Cerebellar cortex (tissue), 1 donor: ENCODE results near the gene GNAL.
A peak's percentile ranks its signal among the peaks of the same experiment; 100 is the strongest.

Experiments
- DNase-seq: peaks from one replicate; pipeline ENCODE4 v3.0.0-alpha.2; 2015; ENCODE audit warnings: low spot score

The GNAL gene

DNA sequence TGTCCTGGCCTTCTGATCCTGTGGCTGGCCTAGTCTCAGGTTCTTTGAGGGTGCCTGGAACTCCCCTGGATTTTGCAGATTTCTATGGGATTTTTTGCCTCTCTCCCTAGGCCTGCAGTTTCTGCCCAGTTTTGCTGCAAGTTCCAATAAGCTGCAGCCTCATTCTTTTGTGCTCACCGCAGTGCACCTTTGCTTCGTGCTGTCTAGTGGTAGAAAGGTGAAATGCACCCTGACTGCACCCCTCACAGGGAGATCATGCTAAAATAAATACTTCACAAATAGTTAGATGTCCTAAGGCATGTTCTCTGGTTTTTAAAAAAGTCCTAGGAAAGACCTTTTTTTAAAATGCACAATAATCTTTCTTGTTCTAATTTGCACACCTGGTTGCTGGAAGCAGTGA lies 72.5 kb downstream of the GNAL start:
- peak; percentile 10 for DNase-seq

DNA sequence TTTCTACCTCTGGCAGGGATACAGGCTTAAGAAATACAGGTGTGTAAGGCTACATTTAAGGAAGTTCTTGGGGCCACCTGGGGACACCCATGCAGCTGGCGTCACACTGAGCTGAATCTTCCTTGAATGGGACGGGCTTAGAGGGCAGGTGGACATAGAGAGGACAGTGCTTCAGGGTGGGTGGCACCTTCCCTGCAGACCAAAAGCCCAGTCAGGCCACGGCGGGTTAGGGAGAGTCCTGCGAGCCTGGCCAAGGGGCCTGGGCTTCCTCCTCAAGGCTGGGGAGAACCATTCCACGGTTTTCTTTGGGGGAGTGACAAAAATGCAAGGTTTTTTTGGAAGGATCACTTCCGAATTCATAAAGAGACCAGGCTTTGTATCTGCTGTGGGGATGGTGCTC lies 73.4 kb downstream of the GNAL start:
- DNase-seq = no peak

DNA sequence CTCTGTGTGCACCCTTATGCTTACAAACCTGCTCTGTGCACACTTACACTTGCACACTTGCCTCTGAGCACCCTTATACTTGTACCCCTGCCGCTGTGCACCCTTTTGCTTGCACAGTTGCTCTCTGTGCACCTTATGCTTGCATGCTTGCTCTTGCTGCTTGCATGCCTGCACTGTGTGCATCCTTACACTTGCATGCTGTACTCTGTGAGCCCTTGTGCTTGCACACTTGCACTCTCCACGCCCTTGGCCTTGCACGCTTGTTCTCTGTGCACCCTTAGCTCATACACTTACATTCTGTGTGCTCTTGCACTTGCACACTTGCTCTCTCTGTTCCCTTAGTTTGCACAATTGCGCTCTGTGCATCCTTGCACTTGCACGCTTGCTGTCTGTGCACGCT lies 78.3 kb downstream of the GNAL start:
- DNase-seq = no peak

DNA sequence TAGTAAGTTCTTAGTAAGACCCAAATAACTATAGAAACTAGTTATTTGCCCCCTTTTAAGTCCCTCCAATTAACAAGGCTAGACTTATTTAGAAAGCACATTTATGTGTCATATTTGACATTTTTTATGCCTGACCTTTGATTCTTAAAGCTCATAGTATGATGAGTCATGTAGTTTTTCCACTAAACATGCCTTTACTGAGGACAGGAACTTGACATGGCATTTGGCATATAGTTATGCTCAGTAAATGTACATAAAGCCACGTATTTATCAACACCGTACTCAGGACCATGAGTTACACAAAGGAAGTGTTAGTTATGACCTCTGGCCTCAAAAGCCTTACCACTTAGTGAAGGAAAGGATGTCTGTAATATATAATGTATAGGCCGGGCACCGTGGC lies 78.9 kb downstream of the GNAL start:
- no peak for DNase-seq

DNA sequence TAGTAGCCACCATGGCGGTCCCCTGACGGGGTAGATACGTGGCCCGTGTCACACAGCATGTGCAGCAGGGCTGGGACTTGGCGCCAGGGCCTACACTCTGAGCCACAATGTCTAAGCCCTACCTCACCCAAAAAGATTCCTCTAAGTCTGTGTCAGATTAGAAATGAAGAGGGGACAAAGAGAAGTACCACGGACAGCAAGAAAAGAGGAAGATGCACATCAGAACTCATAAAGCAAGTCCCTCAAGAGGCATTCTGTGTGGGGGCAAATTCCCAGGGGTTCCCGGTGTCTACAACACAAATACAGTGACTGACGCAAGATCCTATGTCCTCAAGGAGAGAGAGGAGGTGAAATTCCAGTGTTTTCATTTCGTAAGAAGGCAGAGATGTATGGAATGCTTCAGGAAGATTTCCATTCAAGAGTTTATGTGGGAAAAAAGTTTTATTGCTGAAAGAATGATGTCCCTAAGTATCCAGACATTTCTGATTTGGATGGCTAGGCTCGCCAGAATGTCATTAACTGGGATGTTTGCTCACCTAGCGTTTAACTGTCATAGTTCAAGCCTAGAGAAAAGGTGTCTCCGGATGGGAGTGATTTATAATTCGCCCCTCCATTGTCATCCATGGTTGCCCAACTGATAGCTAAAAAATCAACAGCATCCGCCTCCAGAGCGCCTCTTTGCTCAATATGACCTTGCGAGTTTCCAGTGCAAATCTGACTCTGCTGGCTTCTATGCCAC lies 86.5 kb downstream of the GNAL start:
- no peak for DNase-seq

DNA sequence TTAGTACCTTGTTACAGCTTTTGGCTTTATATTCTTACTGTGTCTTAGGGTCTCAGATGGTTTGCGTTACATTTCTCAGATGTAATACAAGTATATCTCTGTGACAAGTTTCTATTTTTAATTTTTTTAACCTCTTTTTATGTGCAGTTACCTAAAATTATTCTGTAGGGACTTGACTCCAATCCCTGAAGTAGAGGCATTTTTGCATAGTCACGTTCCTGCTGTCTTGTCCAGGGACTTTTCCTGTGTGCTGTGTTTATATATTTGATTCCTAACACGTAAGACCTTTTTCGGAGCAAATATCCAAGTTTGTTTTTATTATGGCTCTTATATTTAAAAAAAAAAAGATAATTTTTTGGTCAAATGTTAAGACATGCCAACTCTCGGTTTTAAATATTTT lies 91.0 kb downstream of the GNAL start:
- no peak for DNase-seq

DNA sequence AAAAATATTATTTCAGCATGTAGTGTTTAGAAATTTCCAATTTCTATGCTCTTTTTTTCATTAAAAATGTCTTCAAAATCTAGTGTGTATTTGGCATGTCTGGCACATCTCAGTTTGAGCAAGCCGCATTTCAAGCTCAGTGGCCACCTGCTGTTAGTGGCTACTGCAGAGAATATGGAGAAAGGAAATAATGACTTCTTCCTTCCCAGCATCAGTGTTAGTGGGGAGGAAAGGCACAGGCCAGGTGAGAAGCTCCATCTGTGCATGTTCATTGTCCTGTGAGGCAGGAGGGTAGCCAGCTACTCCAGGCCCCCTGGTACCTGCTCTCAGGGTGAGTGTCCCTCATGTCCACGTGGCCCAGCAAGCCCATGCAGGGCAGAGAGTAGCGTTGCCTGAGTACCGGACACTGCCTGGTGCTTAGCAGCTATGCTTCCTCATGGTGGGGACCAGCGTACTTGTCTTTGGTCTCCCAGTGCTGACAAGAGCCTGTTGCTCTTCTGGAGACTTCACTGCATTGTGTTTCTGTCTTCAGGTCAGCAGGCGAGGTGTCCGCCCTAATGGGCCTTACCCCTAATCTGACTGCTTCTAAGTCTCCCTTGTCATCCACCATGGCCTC lies 94.8 kb downstream of the GNAL start:
- no peak for DNase-seq

DNA sequence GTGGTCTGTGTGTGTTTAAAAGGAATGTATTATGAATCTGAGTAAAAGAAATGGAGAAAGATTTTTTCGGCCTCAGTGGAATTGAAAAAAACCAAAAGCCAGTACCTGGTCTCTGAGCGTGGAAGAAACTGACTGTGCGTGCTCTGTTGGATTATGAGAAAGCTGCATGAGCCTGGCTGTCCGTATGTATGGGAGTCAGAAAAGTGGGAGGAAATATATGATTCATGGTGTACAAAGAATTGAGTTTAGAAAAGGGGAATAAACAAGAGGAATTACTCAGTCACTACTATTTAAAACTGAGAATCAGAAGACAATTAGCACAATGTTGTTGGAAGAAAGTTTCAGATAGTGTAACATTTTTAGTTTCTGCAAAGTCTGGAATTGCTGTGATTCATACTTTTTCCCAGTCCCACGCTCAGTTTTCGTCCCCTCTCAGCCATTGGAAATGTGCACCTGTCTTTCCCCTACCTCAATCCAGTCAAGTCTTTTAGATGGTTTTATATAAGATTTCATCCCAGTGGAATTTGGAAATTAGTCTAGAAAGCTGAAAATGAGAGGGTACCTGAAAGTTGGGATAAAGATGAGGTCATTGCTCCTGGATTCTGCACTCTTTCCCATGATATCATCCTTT lies 95.7 kb downstream of the GNAL start:
- DNase-seq = no peak

DNA sequence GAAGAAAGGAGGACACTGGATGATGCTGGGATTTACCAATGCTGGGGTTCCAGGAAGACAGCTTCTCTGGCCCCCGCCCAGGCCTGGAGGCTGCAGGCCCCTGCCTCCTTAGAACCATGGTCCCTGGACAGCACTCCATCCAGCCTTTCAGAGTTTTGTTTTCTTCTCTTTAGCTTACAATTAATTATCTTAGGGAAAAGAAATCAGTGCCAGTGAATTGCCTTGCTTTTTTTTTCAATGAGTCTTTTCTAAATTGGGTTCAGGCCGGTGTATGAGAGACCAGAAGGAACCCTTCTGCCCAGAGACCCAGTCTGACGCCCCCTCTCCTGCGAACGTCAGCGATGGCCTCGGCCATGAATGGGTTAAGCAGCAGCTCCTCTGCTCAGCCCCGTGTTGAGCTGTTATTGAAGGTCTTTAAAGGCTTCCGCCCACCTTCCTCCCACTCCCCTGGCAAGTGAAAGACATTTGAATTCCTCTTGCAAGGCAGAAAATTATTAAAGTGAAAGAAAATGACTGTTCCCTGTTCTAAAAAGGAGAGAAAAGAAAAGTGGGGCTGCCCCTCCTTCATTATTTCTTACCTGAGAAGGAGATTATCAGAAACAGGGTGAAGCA lies 96.5 kb downstream of the GNAL start:
- DNase-seq = no peak

DNA sequence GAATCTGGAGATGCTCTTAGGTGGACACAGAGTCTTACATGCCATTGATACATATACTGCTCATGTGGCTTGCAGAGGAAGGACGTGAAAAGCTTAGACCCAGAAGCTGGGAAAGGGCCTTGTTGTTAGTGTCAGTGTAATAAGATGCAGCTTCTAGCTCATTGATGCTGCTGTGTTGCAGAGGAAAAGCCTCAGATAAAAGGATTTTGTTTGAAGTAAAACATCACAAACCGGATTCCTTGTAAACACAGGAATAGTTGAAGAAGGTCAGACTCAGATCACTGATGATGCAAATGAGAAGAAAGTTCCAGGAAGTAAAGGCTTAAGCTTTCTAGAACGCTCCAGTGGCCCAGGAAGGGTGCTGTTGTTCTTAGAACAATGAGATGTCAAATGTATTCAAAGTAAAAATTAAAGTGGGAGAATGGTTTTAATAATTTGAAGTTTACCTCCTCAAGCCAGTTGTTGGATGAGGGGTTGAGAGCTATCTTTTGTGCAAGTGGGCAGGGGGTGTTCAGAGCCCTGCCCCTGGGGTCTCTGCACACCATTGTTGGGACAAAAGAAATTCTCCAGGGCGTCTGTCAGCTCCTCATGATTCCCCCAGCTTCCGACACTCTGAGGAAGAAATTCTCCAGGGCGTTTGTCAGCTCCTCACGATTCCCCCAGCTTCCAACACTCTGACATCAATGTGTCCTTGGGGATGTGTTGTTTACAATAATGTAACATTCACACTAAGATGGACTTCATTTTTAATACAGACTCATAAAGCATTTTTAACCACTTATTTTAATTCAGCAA lies 100.8 kb downstream of the GNAL start:
- DNase-seq = no peak

DNA sequence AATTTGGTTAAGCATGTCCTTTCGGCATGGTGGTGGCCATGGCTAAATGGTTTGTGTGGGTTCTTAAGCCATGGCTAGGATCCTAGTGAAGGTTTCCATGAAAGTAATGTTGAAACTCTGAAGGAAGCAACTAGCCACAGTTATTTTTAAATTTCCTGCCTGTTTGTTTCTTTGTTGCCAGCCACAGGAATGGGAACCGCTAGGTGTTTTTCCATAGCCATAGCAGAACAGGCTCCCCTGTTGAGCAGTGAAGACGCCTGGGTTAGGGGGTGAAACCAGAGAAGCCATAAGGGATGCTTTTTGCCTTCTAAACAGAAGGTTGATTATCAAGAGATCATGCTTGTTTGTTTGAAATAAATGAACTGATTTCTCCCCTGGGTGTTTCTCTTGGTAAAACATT lies 102.1 kb downstream of the GNAL start:
- no peak for DNase-seq

DNA sequence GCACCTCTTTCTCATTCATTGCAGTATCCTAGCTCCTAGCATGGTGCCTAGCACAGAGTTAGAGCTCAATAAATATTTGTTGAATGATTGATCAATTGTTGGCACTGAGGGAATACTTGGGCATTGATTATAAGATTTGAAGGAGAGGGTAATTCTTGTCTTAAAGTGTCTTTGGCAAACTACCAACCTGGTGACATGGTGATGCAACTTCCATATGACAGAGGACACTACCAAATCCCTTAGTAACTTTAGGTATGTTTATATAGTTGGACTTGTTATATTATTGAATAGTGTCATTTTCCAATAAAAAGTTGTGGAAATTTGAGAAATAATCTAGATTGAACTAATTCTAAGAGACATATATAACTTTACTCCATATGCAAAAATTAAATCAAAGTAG lies 103.6 kb downstream of the GNAL start:
- no peak for DNase-seq

DNA sequence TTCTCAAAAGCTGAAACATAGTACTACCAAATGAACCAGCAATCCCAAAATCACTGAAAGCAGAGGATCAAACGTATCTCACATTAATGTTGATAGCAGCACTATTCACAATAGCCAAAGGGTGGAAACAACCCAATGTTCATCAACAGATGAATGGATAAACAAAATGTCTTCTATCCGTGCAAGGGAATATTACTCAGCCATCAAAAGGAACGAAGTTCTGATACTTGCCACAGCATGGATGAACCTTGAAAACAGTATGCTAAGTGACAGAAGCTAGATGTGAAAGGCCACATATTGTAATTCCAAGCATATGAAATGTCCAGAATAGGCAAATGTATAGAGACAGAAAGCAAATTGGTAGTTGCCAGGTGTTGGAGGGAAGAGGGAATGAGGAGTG lies 105.1 kb downstream of the GNAL start:
- no peak for DNase-seq

DNA sequence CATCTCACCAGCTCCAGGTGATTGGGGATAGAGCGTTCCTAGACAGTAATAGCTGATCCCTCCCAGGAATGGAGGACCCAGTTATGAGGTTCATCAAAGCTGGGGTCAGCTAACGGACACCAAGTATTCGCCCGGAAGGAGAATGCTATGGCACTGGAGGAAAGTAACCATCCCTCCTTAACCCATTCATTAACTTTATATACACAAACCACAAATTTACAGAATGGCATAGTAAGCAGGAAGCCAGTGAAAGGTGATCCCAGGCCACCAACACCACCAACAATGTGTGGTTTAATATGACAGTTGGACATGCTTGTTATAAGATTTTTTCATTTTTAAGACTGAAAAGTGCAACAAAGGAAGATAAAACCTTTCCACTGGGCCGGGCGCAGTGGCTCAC lies 106.9 kb downstream of the GNAL start:
- DNase-seq = no peak

DNA sequence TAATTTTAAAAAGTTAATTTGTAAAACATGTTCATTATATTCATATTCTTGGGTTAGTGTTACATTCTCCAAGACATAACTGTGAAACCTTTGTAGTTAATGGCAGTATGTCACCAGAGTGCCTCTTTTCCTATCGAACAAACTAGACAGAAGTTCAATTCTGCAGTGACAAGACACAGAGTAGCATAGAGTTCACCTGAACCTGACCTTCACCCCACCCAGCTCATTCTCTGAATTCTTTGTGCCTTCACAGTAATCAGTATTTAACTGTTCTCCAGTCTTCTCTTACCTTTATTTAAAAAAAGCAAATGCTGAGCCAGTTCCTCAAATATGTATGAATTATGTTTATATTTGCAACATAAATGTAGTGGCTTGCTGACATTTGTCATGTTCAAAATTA lies 109.2 kb downstream of the GNAL start:
- no peak for DNase-seq

DNA sequence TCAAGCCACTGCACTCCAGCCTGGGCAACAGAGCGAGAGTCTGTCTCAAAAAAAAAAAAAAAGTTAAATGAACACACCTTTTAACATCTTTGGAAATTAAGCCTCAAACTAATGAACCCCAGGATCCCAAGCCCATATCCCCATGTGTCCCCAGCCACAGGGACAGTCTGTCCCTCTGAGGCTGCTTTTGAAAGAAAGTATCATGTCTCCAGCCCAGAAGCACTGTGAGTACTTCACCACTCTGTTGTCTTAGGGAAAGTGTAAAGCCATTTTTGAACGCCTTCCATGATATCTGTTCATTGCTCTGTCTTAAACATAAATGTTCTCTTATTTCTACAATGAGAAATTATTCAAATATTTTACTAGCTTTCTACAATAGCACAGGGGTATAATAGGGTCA lies 110.0 kb downstream of the GNAL start:
- no peak for DNase-seq

DNA sequence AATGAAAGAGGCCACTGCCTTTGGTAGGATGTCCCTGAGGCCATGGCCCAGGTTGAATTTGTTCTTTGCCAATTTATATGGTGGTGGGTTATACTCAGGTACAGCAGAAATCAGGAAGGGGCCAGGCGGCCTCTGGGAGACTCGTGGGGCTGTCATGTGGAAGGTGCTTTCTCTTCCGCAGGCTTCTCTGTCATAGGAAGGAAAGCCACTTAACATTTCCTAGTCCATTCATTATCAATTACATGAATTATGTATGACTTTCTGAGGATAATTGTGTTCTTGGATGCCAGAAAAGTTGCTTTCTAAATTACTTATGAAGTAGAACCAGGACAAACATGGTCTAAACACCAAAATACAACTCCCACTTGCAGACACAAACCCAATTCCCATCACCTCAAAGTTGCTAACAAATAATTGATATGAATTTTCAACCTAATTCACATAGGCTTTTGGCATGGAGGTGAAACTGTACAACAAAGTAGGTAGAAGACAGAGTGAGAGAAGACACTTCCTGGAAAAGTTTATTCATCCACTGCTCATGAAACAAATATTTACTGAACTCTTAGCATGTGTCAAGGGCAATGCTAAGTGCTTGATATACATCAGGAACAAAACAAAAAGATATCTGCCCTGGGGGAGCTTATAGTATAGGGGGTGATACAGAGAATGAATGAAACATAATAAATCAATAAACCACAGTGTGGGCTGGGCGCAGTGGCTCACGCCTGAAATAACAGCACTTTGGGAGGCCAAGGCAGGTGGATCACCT lies 111.7 kb downstream of the GNAL start:
- no peak for DNase-seq

DNA sequence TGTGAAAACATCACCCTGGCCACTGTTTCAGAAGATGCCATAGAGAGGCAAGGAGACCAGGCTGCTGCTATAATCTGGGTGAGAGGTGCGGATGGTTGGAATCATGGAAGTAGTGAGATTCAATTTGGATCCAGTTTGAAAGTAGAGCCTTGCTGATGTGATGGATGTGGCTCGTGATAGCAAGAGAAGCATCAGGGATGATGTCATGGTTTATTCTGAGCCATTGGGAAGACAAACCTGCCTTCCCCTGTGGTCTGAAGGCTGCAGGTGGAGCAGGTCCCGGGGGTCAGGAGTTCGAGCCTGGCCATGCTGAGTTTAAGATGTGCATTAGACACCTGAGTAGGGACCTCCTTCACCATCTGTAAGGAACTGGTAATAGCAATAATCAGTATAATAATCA lies 112.5 kb downstream of the GNAL start:
- DNase-seq = no peak

DNA sequence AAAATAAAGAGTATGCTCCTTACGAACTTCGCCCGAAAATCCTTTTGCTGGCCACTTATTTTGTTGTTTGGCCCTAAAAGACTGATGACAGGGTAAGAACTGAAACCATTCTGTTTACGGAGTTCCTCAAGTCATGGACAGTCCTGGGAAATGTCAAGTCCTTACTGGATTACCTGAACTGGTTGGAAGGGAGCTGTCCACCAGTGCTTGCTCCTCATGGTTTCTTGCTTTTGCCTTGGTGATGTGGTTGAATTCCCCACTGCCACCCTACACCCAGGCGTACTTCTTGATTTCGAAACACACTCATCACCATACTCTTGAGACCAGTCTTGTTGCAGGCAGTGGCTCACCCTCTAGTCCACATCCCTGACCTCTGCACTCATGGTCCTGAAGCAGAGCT lies 113.1 kb downstream of the GNAL start:
- DNase-seq = no peak

DNA sequence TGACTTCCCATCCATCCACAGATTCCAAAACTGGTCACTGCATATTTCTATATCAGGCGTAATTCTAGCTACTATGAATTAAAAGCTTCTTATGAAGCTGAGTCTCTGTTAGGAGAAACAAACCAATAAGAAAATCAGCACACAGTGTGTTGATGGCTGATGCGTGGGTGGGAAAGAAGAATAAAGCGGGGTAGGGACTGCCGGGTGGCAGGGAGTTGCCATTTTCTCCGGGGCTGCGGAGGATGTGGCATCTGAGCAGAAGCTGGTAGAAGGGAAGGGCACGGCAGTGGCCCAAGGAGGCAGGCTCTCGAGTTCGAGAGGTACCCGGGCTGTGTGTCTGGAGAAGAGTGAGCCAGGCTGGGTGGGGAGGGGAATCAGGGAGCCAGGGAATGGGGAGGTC lies 113.5 kb downstream of the GNAL start:
- DNase-seq = no peak

DNA sequence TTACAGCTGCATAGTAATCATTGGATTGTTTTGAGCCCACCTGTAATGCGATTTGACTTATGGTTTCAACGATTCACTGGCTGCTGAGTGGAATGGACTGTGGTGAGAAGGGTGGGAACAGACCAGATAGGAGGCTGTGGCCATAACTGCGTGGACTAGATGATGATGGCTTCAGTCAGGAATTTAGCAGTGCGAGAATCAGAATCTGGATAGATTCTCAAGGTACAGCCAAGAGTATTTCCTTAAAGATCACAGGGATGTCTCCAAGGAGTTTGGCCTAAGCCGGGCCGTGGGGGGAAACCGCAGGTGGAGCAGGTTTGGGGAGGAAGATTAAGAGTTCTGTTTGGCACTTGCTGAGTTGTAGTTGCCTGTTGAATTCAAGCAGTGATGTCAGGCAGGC lies 118.2 kb downstream of the GNAL start:
- DNase-seq = no peak
